ENCODE data around the gene RPUSD1.

GRCh38 chr16:782766-783403 lies 5.3 kb downstream of the RPUSD1 start:
- TF ChIP-seq CTCF (IDR thresholded peaks at IDR 0.05) (no peak), POLR2AphosphoS5 (IDR thresholded peaks at IDR 0.05) (no peak), EP300 (IDR thresholded peaks at IDR 0.05) (no peak), POLR2A (IDR thresholded peaks at IDR 0.05) (no peak)

All from gastroesophageal sphincter (tissue), 3 donors.